Measurements from ENCODE around the gene BMF.

The BMF gene

DNA sequence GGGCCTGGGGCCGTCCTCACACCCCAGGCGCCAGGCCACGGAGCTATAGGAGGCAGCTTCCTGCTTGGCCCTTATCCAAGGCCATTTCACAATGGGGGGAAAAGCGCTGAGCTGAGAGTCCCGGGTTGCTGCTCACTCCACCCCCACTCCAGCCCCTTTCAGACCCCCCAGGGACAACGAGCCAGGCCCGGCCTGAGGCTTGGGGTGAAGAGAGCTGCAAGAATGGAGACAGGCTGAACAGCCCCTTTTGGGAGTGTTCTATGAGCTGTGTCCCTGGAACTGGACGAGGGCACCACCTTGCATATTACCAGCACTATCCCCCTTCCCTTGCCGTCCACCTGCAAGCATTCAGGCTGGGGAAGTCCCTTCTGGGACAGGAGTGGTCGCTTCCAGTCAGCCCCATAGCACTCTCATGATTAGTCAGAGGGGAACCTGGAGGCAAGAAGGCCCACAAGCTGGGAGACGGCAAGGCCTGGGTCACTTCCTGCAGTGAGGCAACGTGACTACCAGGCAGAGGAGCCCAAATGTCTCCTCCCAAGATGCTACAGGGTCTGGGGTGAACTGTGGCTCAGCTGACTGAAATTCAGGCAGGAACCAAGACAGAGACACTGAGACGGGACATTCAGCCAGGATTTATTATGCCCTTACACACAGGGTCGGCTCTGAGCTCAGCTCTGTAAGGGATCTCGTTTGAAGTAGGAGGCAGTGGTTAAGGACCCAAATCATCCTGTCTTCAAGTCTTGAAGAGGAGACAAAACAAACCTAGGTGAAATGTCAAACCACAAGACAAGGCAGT, 61.1 kb downstream of the BMF start:
- no peak for DNase-seq

DNA sequence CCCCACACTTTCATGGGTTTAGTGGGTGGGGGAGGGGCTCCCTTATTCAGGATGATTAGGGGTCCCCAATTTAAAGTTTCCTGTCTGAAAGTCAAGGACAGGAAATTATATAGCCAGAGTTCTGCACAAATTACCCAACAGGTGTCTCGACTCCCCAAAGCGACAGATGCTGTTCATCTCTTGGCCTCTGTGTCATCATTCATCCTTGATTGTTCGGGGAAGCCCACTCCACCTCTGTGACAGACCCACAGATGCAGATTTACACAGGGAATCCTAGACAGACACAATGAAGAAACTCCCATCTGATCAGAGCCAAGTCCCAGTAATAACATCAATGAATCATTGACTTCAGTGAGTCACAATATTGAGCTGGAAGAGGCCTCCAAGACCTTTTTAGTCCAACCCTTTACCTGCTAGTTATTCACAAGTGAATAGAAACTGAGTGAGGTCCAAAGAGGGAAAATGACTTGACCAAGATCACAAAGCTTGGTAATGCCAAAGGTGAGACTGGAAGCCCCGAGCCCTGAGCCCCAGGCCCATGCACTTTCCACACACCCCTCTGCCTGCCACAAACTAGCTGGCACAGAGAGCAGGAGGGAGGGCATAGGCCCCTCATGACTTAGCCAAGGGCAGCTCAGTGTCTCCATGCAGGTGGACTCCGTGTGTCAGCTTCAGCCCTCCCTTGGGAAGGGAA, 61.8 kb downstream of the BMF start:
- DNase-seq: no peak

DNA sequence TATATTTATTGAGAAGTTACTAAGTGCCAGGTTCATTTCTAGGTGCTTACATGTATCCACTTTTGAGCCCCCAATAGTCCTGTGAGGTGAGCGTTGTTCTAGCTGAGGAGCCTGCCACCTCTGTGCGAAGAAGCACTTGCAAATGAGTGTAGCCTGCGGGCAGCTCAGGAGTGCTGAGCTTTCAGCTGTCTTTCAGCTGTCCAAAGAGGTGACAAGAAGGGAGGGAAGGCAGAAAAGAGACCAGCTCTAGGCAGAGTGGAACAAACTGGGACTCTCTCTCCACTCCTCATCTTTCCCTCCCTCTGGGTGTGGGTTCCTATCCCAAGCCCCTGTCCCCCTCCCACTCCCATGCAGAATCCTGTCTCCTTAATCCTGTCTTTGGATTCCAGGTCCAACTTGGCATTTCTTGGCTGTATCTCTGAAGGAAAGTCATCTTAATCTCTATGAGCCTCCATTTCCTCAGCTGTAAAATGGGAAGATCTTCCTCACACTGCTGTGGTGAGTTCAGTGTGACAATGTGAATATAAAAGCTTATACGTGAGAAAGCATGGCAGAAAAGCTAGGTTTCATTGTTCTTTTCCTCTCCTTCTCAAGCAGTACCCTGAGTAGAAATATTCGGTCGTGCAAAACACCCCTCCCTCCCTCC, 63.0 kb downstream of the BMF start:
- DNase-seq: no peak

DNA sequence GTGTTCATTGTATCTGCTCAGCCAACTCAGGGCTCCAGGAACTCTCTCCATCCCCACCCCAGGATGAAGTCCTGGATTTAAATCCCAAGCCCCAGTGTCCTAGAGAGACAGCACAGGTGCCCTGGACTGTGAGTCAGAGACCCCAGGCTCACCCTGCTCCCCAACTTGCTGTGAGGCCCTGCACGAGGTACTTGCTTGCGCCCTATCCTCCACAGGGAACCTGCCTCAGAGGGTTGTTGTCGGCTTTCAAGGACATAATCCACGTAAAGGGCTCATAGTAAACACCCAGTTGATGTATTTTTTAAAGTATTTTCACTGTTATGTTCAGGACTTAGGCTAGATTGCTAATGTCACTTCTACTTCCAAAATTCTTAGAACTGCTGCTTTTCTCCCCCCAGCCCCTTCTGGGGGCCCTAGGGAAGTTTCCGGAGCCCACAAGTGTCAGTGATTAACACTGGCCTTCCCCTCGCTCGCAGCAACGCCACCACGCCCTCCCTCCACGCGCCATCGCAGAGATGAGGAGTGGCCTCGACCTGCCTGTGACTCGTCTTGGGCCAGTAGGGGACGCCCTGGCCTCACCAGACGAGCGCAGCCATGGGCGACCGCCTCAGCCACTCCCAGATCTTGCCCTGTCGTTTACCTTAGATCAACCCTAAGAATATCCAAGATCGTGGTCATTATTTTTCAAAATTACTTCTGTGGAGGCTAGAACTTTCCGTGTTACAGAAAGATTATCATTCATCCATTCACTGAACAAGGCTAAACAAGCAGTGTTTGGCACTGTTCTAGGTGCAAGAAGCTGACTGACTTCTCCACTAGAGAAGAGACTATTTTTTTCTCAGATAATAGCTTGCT, 63.7 kb downstream of the BMF start:
- peak; percentile 93 for DNase-seq

DNA sequence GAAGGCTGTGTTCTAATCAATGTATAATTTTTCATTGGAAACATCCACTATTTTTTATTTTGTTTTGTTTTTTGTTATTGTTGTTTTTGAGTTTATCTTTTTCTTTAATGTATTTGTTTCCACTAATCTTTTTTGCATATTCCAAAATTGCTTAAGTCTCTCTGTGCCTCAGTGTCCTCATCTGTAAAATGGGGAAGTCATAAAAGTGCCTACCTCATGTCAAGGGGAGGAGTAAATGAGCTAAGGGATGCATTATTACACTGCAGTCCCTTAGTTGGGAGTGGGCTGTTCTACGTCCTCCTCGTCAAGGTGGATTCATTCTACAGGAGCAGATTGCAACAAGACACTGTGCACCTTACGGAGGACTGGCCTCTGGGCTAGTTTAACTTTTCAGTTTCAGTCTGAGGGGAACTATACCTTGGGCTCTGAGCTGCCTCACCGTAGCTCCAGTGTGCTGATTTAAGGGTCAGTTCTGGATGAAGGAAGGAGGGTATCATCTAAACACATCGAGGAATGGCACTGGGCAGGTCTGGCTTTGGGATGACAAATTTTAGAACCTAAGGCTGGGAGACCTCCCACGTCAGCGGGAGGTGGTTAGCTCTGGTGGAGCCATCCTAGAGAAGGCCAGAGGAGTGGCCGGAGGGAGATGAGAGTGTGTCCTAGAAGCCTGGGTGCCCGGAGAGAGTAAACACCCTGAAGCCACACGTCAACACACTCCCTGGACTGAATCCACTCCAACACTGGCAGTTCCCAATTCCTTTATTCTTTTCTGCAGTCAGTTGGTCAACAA, 64.6 kb downstream of the BMF start:
- DNase-seq: no peak

DNA sequence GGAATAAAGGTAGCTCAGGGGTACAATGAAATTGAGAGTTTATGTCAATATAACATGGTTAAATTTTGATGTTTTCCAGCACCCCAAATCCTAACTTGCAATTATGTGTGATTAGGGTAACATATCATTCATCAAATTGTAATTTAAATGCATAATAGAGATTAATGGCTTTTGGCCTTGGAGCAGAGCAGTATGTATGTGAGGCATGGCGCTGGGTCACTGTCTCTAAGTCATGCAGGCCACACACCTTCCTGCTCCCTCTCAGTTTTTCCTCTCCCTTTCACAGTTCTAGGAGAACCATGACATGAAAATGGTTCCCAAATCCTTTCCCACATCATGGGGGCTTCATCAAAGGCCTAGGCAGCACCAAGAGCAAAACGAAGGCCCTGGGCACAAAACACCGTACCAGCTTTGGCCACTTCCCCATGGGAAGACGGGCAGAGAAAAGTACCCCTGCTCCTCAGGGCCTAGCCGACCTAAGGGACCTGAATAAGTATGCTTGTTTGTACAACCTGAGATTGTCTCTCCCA, 65.8 kb downstream of the BMF start:
- DNase-seq: no peak

DNA sequence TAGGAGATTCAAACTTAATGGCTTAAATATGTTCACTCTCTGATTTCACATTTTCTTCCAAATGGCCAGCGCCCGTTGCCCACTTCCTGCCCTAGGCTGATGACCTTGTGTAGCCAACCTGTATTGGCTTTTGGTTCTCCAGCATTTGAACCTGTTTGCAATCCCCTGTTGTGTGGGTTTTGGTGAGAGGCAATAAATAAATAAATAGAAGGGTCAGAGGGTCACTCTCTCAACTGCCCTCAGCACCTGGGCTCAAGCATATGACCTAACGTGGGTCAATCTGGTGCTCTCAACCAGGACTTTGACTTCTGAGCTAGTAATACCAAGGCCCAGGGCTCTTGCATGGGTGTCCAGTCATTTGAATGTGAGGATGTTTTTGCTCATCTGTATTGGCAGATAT, 67.9 kb downstream of the BMF start:
- DNase-seq: no peak

DNA sequence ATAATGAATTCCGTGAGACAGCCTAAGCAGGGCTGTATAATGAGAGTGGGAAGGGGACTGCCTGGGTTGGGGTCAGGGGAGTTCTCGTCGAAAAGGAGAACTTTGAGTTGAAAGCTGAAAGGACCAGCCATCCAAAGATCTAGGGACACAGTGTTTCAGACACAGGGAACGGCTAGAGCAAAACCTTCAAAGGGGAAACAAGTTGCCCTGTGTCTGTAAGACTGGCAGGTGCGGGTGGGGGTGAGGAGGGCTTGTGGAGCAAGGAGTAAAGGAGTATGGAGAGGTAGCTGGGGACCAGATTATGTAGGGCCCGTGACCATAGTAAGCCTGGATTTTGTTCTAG, 68.4 kb downstream of the BMF start:
- no peak for DNase-seq

DNA sequence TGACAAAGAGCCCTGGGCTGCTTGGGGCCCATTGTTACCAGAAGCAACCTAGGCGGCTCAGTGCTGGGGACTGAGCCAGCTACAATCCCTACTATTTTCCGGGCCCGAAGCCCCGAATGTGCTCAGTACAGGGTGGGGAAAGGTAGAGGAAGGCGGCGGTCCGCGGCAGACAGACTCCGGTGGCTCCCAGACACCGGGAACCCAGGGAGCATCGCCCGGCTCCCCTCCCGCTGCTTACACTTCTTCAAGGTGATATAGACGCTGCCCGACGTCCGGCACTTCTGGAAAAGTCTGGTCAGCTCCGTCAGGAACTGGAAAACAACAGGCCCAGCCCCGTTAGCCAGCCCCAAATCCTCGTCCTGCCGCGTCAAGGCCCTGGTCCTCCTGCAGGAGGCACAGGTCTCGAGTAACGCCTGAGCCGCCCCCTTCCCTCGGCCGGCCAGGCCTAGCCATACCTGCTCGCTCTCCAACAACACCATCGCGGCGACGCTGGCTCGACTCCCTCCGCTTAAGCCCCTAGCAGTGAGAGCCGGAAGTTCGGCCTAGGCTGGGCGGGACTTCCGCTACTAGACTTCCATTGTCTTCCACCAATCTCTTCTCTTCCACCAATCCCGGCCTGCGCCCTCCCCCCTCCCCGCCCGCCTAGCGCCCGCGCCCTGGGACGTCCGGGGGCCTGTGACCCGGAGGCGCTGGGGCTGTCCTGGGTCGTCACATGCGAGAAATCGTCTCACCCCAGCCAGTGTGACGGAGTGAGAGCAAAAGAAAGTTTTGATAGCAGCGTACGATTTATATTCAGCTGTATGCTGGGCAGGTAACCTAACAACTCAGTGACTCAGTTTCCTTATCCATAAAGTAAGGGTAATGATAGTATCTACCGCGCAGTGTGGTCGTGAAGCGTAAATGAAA, 69.8 kb downstream of the BMF start, which contains the start of gene SRP14:
SRP14 (minus strand) TSS at position 544 of the 906 bp plus-strand sequence; CDS start at position 479, 65 bp downstream.
- peak; percentile 98 for DNase-seq

DNA sequence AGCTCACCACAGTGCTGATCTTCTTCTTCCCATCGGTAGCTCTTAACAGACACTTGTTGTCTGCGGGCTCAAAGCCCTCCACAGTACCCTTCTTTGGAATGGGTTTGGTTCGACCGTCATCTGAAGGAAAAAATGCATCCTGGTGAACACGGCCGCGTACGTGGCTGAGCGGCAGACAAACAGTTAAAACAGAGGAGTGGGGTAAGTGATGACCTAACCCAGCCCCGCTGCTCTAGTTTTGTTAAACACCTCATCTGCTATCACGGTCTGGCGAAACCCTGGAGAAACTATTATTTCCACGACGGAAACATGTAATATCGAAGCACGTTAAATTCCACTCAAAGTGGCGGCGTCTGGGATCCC, 70.4 kb downstream of the BMF start:
- peak; percentile 46 for DNase-seq
